ENCODE measurements around the gene BLM.

GRCh38 chr15:90857337-90857736 is 140.2 kb downstream of the BLM start:
- TF ChIP-seq POLR2AphosphoS5 (IDR thresholded peaks at IDR 0.05) (no peak), POLR2A (IDR thresholded peaks at IDR 0.05) (no peak)

All from suprapubic skin (tissue), 4 donors.